OCI-LY1 (cell line): ENCODE data around the gene MAML2.

Experiments
- EZH2 ChIP-seq: fragments of 200-600 bp; sonication (generic), shearing (Covaris generic); IDR thresholded peaks from 2 replicates; pipeline ENCODE4 v1.8.0; 2017; ENCODE audit warnings: borderline replicate concordance, mixed run types, mild to moderate bottlenecking, antibody characterized with exemption, low read length, moderate library complexity, mixed read lengths
- TF ChIP-seq, protein P1 (sequence below): fragments of 200-600 bp; sonication (generic), shearing (Covaris generic); IDR thresholded peaks from 2 replicates; pipeline ENCODE4 v1.5.1; 2017; ENCODE audit warnings: mild to moderate bottlenecking, antibody characterized with exemption, low read length, moderate library complexity, mixed read lengths

DNA sequence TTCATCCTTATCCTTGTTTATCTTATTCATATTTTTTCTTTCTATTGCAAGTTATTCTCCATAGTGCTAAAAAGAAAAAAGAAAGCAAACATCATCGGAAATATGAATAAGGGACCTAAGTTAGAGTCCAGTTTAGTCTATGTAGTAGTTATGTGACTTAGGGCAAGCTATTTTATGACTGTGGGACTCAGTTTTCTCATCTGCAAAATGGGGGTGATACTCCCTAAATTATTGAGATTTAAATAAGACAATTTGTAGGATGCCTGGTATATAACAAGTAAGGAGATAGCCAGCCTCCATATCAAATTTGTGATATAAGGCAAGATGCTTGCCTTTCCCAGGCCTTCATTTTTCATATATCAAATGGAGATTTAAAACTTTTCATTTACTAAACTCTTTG, 69.5 kb downstream of the MAML2 start:
- TF ChIP-seq, protein P1, sequence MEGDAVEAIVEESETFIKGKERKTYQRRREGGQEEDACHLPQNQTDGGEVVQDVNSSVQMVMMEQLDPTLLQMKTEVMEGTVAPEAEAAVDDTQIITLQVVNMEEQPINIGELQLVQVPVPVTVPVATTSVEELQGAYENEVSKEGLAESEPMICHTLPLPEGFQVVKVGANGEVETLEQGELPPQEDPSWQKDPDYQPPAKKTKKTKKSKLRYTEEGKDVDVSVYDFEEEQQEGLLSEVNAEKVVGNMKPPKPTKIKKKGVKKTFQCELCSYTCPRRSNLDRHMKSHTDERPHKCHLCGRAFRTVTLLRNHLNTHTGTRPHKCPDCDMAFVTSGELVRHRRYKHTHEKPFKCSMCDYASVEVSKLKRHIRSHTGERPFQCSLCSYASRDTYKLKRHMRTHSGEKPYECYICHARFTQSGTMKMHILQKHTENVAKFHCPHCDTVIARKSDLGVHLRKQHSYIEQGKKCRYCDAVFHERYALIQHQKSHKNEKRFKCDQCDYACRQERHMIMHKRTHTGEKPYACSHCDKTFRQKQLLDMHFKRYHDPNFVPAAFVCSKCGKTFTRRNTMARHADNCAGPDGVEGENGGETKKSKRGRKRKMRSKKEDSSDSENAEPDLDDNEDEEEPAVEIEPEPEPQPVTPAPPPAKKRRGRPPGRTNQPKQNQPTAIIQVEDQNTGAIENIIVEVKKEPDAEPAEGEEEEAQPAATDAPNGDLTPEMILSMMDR: no peak
- no peak for TF ChIP-seq EZH2
